ENCODE results near the gene PRXL2A. TPM values are rescaled to one million over a fixed set of nuclear protein-coding genes. Genes with fewer than 3 reads are reported as not detected.
A peak's percentile ranks its signal among the peaks of the same experiment; 100 is the strongest.
"Not testable (repeated sequence)": the region's sequence is repeated elsewhere in the genome, so short reads cannot be mapped to it uniquely, and the experiment has no call there.

PRXL2A gene
- total RNA-seq = 87.0 and 219 TPM in 2 replicates

GRCh38 chr10:80408242-80409101, at the start of gene PRXL2A:
PRXL2A (plus strand) TSS chr10:80408551; CDS start chr10:80420468, 11,917 bp downstream.
- DNase-seq (ENCODE audit: low read depth, low spot score) = peak; percentile 43

GRCh38 chr10:80358925-80359324, 49.4 kb upstream of the PRXL2A start:
- DNase-seq (ENCODE audit: low read depth, low spot score) = not testable (repeated sequence)

GRCh38 chr10:80359644-80360043, 48.7 kb upstream of the PRXL2A start:
- no peak for DNase-seq (ENCODE audit: low read depth, low spot score)

- no peak for DNase-seq (ENCODE audit: low read depth, low spot score)
Measured at GRCh38 chr10:80365510-80365909, 42.8 kb upstream of the PRXL2A start.

- DNase-seq (ENCODE audit: low read depth, low spot score) = no peak
Measured at GRCh38 chr10:80371467-80371866, 36.9 kb upstream of the PRXL2A start.

GRCh38 chr10:80372675-80373074, 35.7 kb upstream of the PRXL2A start:
- DNase-seq (ENCODE audit: low read depth, low spot score) = no peak

- no peak for DNase-seq (ENCODE audit: low read depth, low spot score)
Measured at GRCh38 chr10:80373502-80373901, 34.8 kb upstream of the PRXL2A start.

- no peak for DNase-seq (ENCODE audit: low read depth, low spot score)
Measured at GRCh38 chr10:80379701-80380100, 28.6 kb upstream of the PRXL2A start.

GRCh38 chr10:80380185-80380584, 28.2 kb upstream of the PRXL2A start:
- no peak for DNase-seq (ENCODE audit: low read depth, low spot score)

- DNase-seq (ENCODE audit: low read depth, low spot score) = no peak
Measured at GRCh38 chr10:80382989-80383388, 25.4 kb upstream of the PRXL2A start.

GRCh38 chr10:80390740-80391139, 17.6 kb upstream of the PRXL2A start:
- no peak for DNase-seq (ENCODE audit: low read depth, low spot score)

GRCh38 chr10:80392250-80392649, 16.1 kb upstream of the PRXL2A start:
- DNase-seq (ENCODE audit: low read depth, low spot score) = no peak

GRCh38 chr10:80394358-80394916, 13.9 kb upstream of the PRXL2A start:
- no peak for DNase-seq (ENCODE audit: low read depth, low spot score)

GRCh38 chr10:80397014-80397413, 11.3 kb upstream of the PRXL2A start:
- DNase-seq (ENCODE audit: low read depth, low spot score) = no peak

- DNase-seq (ENCODE audit: low read depth, low spot score) = no peak
Measured at GRCh38 chr10:80400136-80400804, 8.1 kb upstream of the PRXL2A start.

- DNase-seq (ENCODE audit: low read depth, low spot score) = no peak
Measured at GRCh38 chr10:80405035-80405434, 3.3 kb upstream of the PRXL2A start.

GRCh38 chr10:80405626-80406025, 2.7 kb upstream of the PRXL2A start:
- DNase-seq (ENCODE audit: low read depth, low spot score) = no peak

GRCh38 chr10:80406204-80406603, 2.1 kb upstream of the PRXL2A start:
- no peak for DNase-seq (ENCODE audit: low read depth, low spot score)

GRCh38 chr10:80407812-80408241, 524 bp upstream of the PRXL2A start:
- DNase-seq (ENCODE audit: low read depth, low spot score) = no peak

- DNase-seq (ENCODE audit: low read depth, low spot score) = no peak
Measured at GRCh38 chr10:80409121-80409520, 770 bp downstream of the PRXL2A start.

GRCh38 chr10:80410122-80410521, 1.8 kb downstream of the PRXL2A start:
- no peak for DNase-seq (ENCODE audit: low read depth, low spot score)

GRCh38 chr10:80410578-80411145, 2.3 kb downstream of the PRXL2A start:
- no peak for DNase-seq (ENCODE audit: low read depth, low spot score)

Data from pulmonary artery endothelial cell (primary cell).